Right lobe of liver (tissue), 4 donors: ENCODE results near the gene PEF1.

ENCODE experiments used
- CTCF ChIP-seq, 4 donors: fragments of 200-600 bp in 3 of 4; fragments of 450-650 bp in 1 of 4; IDR thresholded peaks; one replicate each; pipeline versions ENCODE4 v1.5.1 to v1.8.0; 2016 to 2022; ENCODE audit warnings: antibody characterized with exemption in 4 of 4, mild to moderate bottlenecking in 2 of 4
- POLR2A ChIP-seq: fragments of 450-650 bp; IDR thresholded peaks from one replicate; pipeline ENCODE4 v1.6.1; 2017; ENCODE audit warnings: antibody characterized with exemption, mild to moderate bottlenecking
- donor health status: DM: no; HTN: no; CAD: no.
- donor health status: DM: no; HTN: no; CAD: no.
- donor health status: DM: no; HTN: yes; CAD: no.

GRCh38 chr1:31598980-31599379 is 45.7 kb downstream of the PEF1 start:
- TF ChIP-seq CTCF (IDR thresholded peaks at IDR 0.05) (no peak), POLR2A (no peak)
